ENCODE measurements around the gene ZP1. TPM values are rescaled to one million over a fixed set of nuclear protein-coding genes. Genes with fewer than 3 reads are reported as not detected.

The ZP1 gene
- total RNA-seq, 1 donor from 2014 or later = not detected

- peak; percentile 32 for DNase-seq (ENCODE audit: low read depth)
Observed at GRCh38 chr11:60875366-60876167, 8.2 kb downstream of the ZP1 start.

- no peak for DNase-seq (ENCODE audit: low read depth)
Observed at GRCh38 chr11:60876168-60876485, 8.8 kb downstream of the ZP1 start.

- no peak for DNase-seq (ENCODE audit: low read depth)
Observed at GRCh38 chr11:60878245-60879101, 11.1 kb downstream of the ZP1 start.

GRCh38 chr11:60879104-60879503, 11.8 kb downstream of the ZP1 start:
- DNase-seq (ENCODE audit: low read depth) = no peak

- no peak for DNase-seq (ENCODE audit: low read depth)
Observed at GRCh38 chr11:60879971-60880588, 12.7 kb downstream of the ZP1 start.

- DNase-seq (ENCODE audit: low read depth) = no peak
Observed at GRCh38 chr11:60880643-60881282, 13.4 kb downstream of the ZP1 start.

- DNase-seq (ENCODE audit: low read depth) = peak; percentile 63
Observed at GRCh38 chr11:60887556-60887955, 20.2 kb downstream of the ZP1 start.

- no peak for DNase-seq (ENCODE audit: low read depth)
Observed at GRCh38 chr11:60889869-60890311, 22.5 kb downstream of the ZP1 start.

GRCh38 chr11:60890696-60891095, 23.4 kb downstream of the ZP1 start:
- DNase-seq (ENCODE audit: low read depth) = no peak

GRCh38 chr11:60891103-60891741, 23.9 kb downstream of the ZP1 start:
- no peak for DNase-seq (ENCODE audit: low read depth)

- DNase-seq (ENCODE audit: low read depth) = no peak
Observed at GRCh38 chr11:60895687-60896086, 28.3 kb downstream of the ZP1 start.

- no peak for DNase-seq (ENCODE audit: low read depth)
Observed at GRCh38 chr11:60897496-60897895, 30.2 kb downstream of the ZP1 start.

GRCh38 chr11:60899046-60899936, 31.9 kb downstream of the ZP1 start:
- DNase-seq (ENCODE audit: low read depth) = peak; percentile 77

GRCh38 chr11:60899977-60900376, 32.6 kb downstream of the ZP1 start:
- no peak for DNase-seq (ENCODE audit: low read depth)

- DNase-seq (ENCODE audit: low read depth) = no peak
Observed at GRCh38 chr11:60900673-60901404, 33.5 kb downstream of the ZP1 start.

GRCh38 chr11:60902625-60903024, 35.3 kb downstream of the ZP1 start:
- no peak for DNase-seq (ENCODE audit: low read depth)

GRCh38 chr11:60905047-60905446, 37.7 kb downstream of the ZP1 start:
- no peak for DNase-seq (ENCODE audit: low read depth)

GRCh38 chr11:60905551-60906113, 38.3 kb downstream of the ZP1 start:
- no peak for DNase-seq (ENCODE audit: low read depth)
